Neural progenitor cell (in vitro differentiated cells): ENCODE measurements around the gene VCAN.

Experiments used
- CTCF ChIP-seq: fragments of 200-600 bp; sonication (generic); IDR thresholded peaks from 2 replicates; pipeline ENCODE4 v1.5.1; 2017; ENCODE audit warnings: antibody characterized with exemption, mild to moderate bottlenecking
- EZH2 ChIP-seq: fragments of 200-600 bp; sonication (generic); IDR thresholded peaks from 2 replicates; pipeline ENCODE4 v1.6.1; 2017; ENCODE audit warnings: antibody characterized with exemption, mild to moderate bottlenecking, moderate library complexity
- EZH2phosphoT487 ChIP-seq: fragments of 200-600 bp; sonication (generic); IDR thresholded peaks from 2 replicates; pipeline ENCODE4 v1.6.1; 2017; ENCODE audit warnings: antibody characterized with exemption

GRCh38 chr5:83496626-83497025, 25.1 kb downstream of the VCAN start:
- TF ChIP-seq CTCF: no peak
- no peak for TF ChIP-seq EZH2phosphoT487
- no peak for TF ChIP-seq EZH2
